Esophagus squamous epithelium (tissue), 5 donors: Measurements from ENCODE around the gene IQSEC3. TPM values are rescaled to one million over a fixed set of nuclear protein-coding genes. Genes with fewer than 3 reads are reported as not detected.

Experiments used
- DNase-seq: peaks from one replicate; lab custom pipeline; 2025; lab: John Stamatoyannopoulos, UW
- H3K27ac ChIP-seq, 4 donors: fragments of 200-600 bp; sonication (generic); one replicate each; pipeline ENCODE4 v1.5.1; 2016 to 2019; ENCODE audit warnings: mild to moderate bottlenecking in 1 of 4
- H3K27me3 ChIP-seq, 4 donors: fragments of 200-600 bp; sonication (generic); 1 replicate in 3 of 4; 2 replicates in 1 of 4; pipeline versions ENCODE4 v1.5.1 to v1.6.0; 2017 to 2021; ENCODE audit warnings: antibody characterized with exemption in 1 of 4
- H3K36me3 ChIP-seq, 3 donors: fragments of 200-600 bp; sonication (generic); one replicate each; pipeline ENCODE4 v1.5.1; 2016 to 2019
- H3K4me1 ChIP-seq, 3 donors: fragments of 200-600 bp; sonication (generic); one replicate each; pipeline ENCODE4 v1.5.1; 2017 to 2019
- H3K4me3 ChIP-seq, 4 donors: fragments of 200-600 bp; sonication (generic); 1 replicate in 3 of 4; 2 replicates in 1 of 4; pipeline ENCODE4 v1.5.1; 2016 to 2019; ENCODE audit warnings: mild to moderate bottlenecking in 2 of 4, moderate library complexity in 1 of 4
- H3K9me3 ChIP-seq, 3 donors: fragments of 200-600 bp; sonication (generic); one replicate each; pipeline ENCODE4 v1.5.1; 2016 to 2019
- CTCF ChIP-seq, 6 experiments: fragments of 450-650 bp in 4 of 6; fragments of 200-600 bp in 2 of 6; sonication (generic) in 2 of 6; IDR thresholded peaks; one replicate each; pipeline ENCODE4 v1.5.1; 2016 to 2019; ENCODE audit warnings: antibody characterized with exemption in 6 of 6, mild to moderate bottlenecking in 4 of 6, moderate library complexity in 4 of 6
- POLR2A ChIP-seq, 4 donors: fragments of 450-650 bp; IDR thresholded peaks; one replicate each; pipeline ENCODE4 v1.6.1; 2017; ENCODE audit warnings: antibody characterized with exemption in 4 of 4, mild to moderate bottlenecking in 4 of 4, moderate library complexity in 3 of 4
- WGBS, 2 donors: methylation state at CpG; one replicate each; pipeline ENCODE4 v1.1.5; 2018; 5-methylcytosine and 5-hydroxymethylcytosine counted together
- intact Hi-C: fragments of 100-400 bp; cut with DNase I; formaldehyde crosslinking; loops from one replicate; pipeline ENCODE4 v1.15.0; 2022
- total RNA-seq, 4 donors: library from RNA; depleted of rRNA; stranded (reverse); fragments of >200 nt; gene quantifications; one replicate each; pipeline ENCODE4 v1.1.0, GENCODE V29; 2016
- donor health status: DM: yes; HTN: yes; CAD: no.

IQSEC3 gene
- total RNA-seq, 4 donors from 2014 or later = 0.04 to 0.95 (median 0.08) TPM; not detected in 1

- Histone ChIP-seq H3K4me1 (no peaks in the 10 kb centered on the region), H3K4me3 (no peak overlapping the region), H3K27ac (no peak overlapping the region), H3K27me3 (peaks cover 0 to 62% (median 0%) of the 10 kb centered on the region in 4 donors), H3K9me3 (no peaks in the 10 kb centered on the region), H3K36me3 (no peaks in the 10 kb centered on the region)
- intact Hi-C loops = no loop called here
- no peak for TF ChIP-seq POLR2A (IDR thresholded peaks at IDR 0.05)
- no peak for TF ChIP-seq CTCF (IDR thresholded peaks at IDR 0.05)
- no peak for DNase-seq
- WGBS, 2 donors = 85 to 86% methylated on average over 11 of the region's 11 CpGs
Measured at GRCh38 chr12:121647-122046, 55.1 kb downstream of the IQSEC3 start.

GRCh38 chr12:125075-125474, 58.5 kb downstream of the IQSEC3 start:
- intact Hi-C loops = no loop called here
- no peak for DNase-seq
- no peak for TF ChIP-seq CTCF (IDR thresholded peaks at IDR 0.05)
- TF ChIP-seq POLR2A (IDR thresholded peaks at IDR 0.05) = no peak
- Histone ChIP-seq H3K36me3 (no peaks in the 10 kb centered on the region), H3K27me3 (peaks cover 0 to 56% (median 0%) of the 10 kb centered on the region in 4 donors), H3K4me3 (no peak overlapping the region), H3K4me1 (no peaks in the 10 kb centered on the region), H3K27ac (no peak overlapping the region), H3K9me3 (no peaks in the 10 kb centered on the region)
- 90 to 92% methylated on average over 2 to 4 of the region's 7 CpGs for WGBS, 2 donors

GRCh38 chr12:125566-125965, 59.0 kb downstream of the IQSEC3 start:
- H3K9me3 ChIP-seq = no peaks in the 10 kb centered on the region
- no peak overlapping the region for H3K4me3 ChIP-seq
- intact Hi-C loops = no loop called here
- DNase-seq = no peak
- H3K27ac ChIP-seq = no peak overlapping the region
- no peaks in the 10 kb centered on the region for H3K4me1 ChIP-seq
- WGBS, 2 donors = 63 to 73% methylated on average over 2 to 8 of the region's 23 CpGs
- peaks cover 0 to 60% (median 0%) of the 10 kb centered on the region in 4 donors for H3K27me3 ChIP-seq
- no peaks in the 10 kb centered on the region for H3K36me3 ChIP-seq
- TF ChIP-seq POLR2A (IDR thresholded peaks at IDR 0.05) (no peak), CTCF (IDR thresholded peaks at IDR 0.05) (no peak)

GRCh38 chr12:128079-128478, 61.5 kb downstream of the IQSEC3 start:
- 60 to 87% methylated on average over 4 to 5 of the region's 5 CpGs for WGBS, 2 donors
- Histone ChIP-seq H3K4me1 (no peaks in the 10 kb centered on the region), H3K36me3 (no peaks in the 10 kb centered on the region), H3K4me3 (no peak overlapping the region), H3K9me3 (no peaks in the 10 kb centered on the region), H3K27ac (no peak overlapping the region), H3K27me3 (peaks cover 0 to 60% (median 0%) of the 10 kb centered on the region in 4 donors)
- no peak for DNase-seq
- no peak for TF ChIP-seq CTCF (IDR thresholded peaks at IDR 0.05)
- no peak for TF ChIP-seq POLR2A (IDR thresholded peaks at IDR 0.05)
- intact Hi-C loops = no loop called here

GRCh38 chr12:129001-129400, 62.4 kb downstream of the IQSEC3 start:
- Histone ChIP-seq H3K36me3 (no peaks in the 10 kb centered on the region), H3K27ac (no peak overlapping the region), H3K4me3 (no peak overlapping the region), H3K4me1 (no peaks in the 10 kb centered on the region), H3K27me3 (peaks cover 0 to 59% (median 0%) of the 10 kb centered on the region in 4 donors), H3K9me3 (no peaks in the 10 kb centered on the region)
- no peak for DNase-seq
- TF ChIP-seq CTCF (IDR thresholded peaks at IDR 0.05) (no peak), POLR2A (IDR thresholded peaks at IDR 0.05) (no peak)
- intact Hi-C loops = no loop called here
- 90 to 91% methylated on average over 5 to 6 of the region's 10 CpGs for WGBS, 2 donors
